ENCODE data around the gene ACSL4.

DNA sequence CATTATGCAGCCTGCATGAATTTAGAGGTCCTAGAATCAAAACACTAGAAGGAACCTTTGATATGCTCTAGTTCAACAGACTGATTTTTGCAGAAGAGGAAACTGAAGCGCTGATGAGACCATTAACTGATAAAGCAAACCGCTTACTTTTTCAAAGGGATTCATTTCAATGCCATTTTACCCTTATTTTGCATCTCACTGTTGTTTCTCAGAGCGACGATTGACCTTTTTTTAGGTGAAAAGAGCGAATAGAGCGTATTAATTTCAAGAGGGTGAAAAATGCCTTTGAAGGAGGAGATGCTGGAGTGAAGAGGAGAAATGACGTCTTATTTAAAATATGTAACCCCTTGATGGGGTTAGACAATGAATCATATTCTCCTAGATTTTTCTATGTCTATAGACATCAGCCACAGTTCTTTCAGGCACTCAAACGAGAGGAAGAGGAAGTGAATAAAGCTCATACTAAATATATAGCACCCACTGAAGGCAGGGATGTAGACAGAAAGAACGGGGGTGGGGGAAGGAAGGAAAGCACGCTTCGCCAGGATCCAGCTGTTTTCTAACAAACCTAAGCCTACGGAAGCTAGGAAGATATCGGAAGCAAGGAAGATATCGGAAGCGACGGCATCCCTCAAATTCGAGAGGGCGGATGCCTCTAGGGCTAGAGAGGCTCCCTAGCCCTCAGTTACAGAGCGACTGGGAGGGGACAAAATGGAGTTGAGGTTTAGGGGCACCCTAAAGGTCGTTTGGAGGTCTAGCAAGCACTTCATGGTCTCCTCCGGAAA lies 848 bp downstream of the ACSL4 start:
- no peak for TF ChIP-seq POLR2AphosphoS5 (IDR thresholded peaks at IDR 0.05)
- TF ChIP-seq, protein P1, sequence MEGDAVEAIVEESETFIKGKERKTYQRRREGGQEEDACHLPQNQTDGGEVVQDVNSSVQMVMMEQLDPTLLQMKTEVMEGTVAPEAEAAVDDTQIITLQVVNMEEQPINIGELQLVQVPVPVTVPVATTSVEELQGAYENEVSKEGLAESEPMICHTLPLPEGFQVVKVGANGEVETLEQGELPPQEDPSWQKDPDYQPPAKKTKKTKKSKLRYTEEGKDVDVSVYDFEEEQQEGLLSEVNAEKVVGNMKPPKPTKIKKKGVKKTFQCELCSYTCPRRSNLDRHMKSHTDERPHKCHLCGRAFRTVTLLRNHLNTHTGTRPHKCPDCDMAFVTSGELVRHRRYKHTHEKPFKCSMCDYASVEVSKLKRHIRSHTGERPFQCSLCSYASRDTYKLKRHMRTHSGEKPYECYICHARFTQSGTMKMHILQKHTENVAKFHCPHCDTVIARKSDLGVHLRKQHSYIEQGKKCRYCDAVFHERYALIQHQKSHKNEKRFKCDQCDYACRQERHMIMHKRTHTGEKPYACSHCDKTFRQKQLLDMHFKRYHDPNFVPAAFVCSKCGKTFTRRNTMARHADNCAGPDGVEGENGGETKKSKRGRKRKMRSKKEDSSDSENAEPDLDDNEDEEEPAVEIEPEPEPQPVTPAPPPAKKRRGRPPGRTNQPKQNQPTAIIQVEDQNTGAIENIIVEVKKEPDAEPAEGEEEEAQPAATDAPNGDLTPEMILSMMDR (IDR thresholded peaks at IDR 0.05): no peak
- no peak for TF ChIP-seq EP300 (IDR thresholded peaks at IDR 0.05)
- no peak for TF ChIP-seq POLR2A (IDR thresholded peaks at IDR 0.05)
